Ovary (tissue), 10 donors: ENCODE measurements around the gene MPHOSPH9. TPM values are rescaled to one million over a fixed set of nuclear protein-coding genes. Genes with fewer than 3 reads are reported as not detected.

ENCODE experiments used
- DNase-seq, 5 donors: peaks; one replicate each; pipeline ENCODE4 v3.0.0-alpha.2; 2019 to 2020
- H3K27ac ChIP-seq, 2 donors: fragments of 200-600 bp; one replicate each; pipeline versions ENCODE4 v1.5.1 to v1.8.0; 2019 to 2022
- H3K27me3 ChIP-seq: fragments of 200-600 bp; one replicate; pipeline ENCODE4 v1.8.0; 2022
- H3K36me3 ChIP-seq: fragments of 200-600 bp; sonication (generic); one replicate; pipeline ENCODE4 v1.5.1; 2019
- H3K4me1 ChIP-seq: one replicate; pipeline ENCODE4 v1.8.1; 2013; ENCODE audit warnings: mild to moderate bottlenecking, moderate library complexity; ENCODE audit not compliant: insufficient read depth
- H3K4me3 ChIP-seq: fragments of 200-600 bp; sonication (generic); one replicate; pipeline ENCODE4 v1.5.1; 2017
- H3K9me3 ChIP-seq, 2 donors: fragments of 200-600 bp in 1 of 2; sonication (generic) in 1 of 2; one replicate each; pipeline versions ENCODE4 v1.5.1 to v1.8.1; 2013 to 2019; ENCODE audit warnings: mild to moderate bottlenecking in 1 of 2, moderate library complexity in 1 of 2
- CTCF ChIP-seq, 3 donors: fragments of 450-650 bp in 2 of 3; fragments of 200-600 bp in 1 of 3; IDR thresholded peaks; one replicate each; pipeline versions ENCODE4 v1.5.1 to v1.8.0; 2016 to 2022; ENCODE audit warnings: antibody characterized with exemption in 3 of 3, mild to moderate bottlenecking in 1 of 3
- EP300 ChIP-seq: sonication (generic); formaldehyde crosslinking; IDR thresholded peaks from one replicate; pipeline ENCODE4 v1.6.1; 2017; ENCODE audit warnings: antibody characterized with exemption
- POLR2A ChIP-seq: fragments of 450-650 bp; IDR thresholded peaks from one replicate; pipeline ENCODE4 v1.6.1; 2017; ENCODE audit warnings: antibody characterized with exemption, mild to moderate bottlenecking, moderate library complexity
- WGBS, 3 donors: extraction: QIAGEN DNeasy Blood & Tissue Kit in 1 of 3; methylation state at CpG; one replicate each; pipeline versions ENCODE4 v1.1.5 to v1.1.7; 2013 to 2017; 5-methylcytosine and 5-hydroxymethylcytosine counted together
- intact Hi-C, 4 donors: fragments of 100-400 bp; cut with DNase I; formaldehyde crosslinking; loops; one replicate each; pipeline versions ENCODE4 v1.11.0 to v1.15.1; 2022 to 2023
- long read RNA-seq, 3 donors: library from polyadenylated mRNA in 2 of 3; unstranded in 2 of 3; transcript quantifications; one replicate each; pipeline ENCODE4 v2.0.0 and lab custom pipeline, GENCODE V29; 2021 to 2026
- polyA plus RNA-seq, 2 donors: library from polyadenylated mRNA; stranded (reverse); fragments of 200-250 nt in 1 of 2; fragments of 350-450 nt in 1 of 2; fragmentation: Illumina TruSeq in 1 of 2; extraction: RNeasy Lipid Tissue Mini Kit (QIAGEN cat#74804) in 1 of 2; gene quantifications; one replicate each; pipeline ENCODE4 v1.2.3, GENCODE V29; 2013 to 2014
- total RNA-seq, 7 donors: library from RNA; depleted of rRNA in 2 of 7; stranded (reverse); fragments of >200 nt in 2 of 7; fragmentation: NEBNext Ultra II Directional in 3 of 7; extraction: Animal tissue kit (Norgen Biotek cat#: 25700) in 3 of 7; gene quantifications; one replicate each; pipeline versions ENCODE4 v1.1.0 to v1.2.4, GENCODE V29; 2016 to 2023
- donor health status: DM: no; HTN: no; CAD: no; lungs with moderate emphysema.
- donor health status: DM: no; HTN: no; CAD: no.
- donor health status: Bipolar disorder and iron deficiency.
- donor health status: DM: yes; HTN: yes; CAD: no.
- donor health status: DM: no; HTN: no; CAD: no.
- donor health status: DM: yes; HTN: yes; CAD: no.

The MPHOSPH9 gene
- total RNA-seq (10 to 100 TPM; 14.2 to 28.4 (median 21.9) TPM), polyA plus RNA-seq (1 to 10 TPM; 4.2 to 8.7 TPM)
- long read RNA-seq, donor 1, partial matches to known transcripts: 7 of 16 reads
- long read RNA-seq, donor 1, other reads (novel, unspliced or antisense): 9 of 16 reads
- long read RNA-seq, donor 2, full-length matches to known transcripts: 1 of 85 reads
- long read RNA-seq, donor 2, partial matches to known transcripts: 13 of 85 reads
- long read RNA-seq, donor 2, other reads (novel, unspliced or antisense): 71 of 85 reads
- long read RNA-seq, donor 3, full-length matches to known transcripts: 1 of 9 reads
- long read RNA-seq, donor 3, partial matches to known transcripts: 2 of 9 reads
- long read RNA-seq, donor 3, other reads (novel, unspliced or antisense): 6 of 9 reads

DNA sequence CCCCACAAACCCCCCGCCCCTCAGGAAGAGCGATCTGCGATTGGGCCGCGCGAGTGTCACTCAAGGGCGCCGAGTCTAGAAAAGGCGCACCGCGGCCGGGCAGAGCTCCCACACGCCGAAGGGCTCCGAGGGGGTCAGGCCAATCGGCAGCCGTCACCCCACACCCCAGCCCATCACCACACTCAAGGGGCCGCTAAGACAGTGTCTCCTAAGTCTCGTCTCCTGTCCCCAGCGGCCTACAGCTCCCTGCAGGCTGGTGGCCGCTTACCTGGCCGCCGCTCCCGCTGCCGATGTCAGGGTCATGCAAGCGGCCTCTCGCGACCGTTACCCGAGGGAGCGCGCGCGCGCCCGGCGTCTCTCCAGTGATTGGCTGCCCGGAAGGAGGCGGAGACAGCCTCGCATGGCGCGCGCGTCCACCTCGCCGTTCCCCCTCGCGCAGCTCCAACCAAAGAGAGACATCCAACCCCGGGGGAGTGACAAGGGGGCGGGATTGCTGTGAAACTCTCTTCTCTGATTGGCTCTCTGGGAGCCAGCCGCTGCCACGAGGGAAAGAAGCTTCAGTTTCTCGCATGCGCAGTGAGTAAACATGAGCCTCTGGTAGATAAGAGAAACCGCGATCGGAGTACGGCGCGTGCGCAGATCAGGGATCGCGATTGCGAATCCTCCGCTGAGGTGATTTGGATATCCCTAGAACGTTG lies at the start of gene MPHOSPH9, which contains the start of gene MTRFR:
TSS of gene MPHOSPH9 (minus strand) at position 335 of the 698 bp plus-strand sequence. CDS start 2,777 bp downstream, outside the sequence.
TSS of gene MTRFR (plus strand) at position 630 of the 698 bp plus-strand sequence. CDS start 20,239 bp downstream, outside the sequence.
- 0 to 1% (median 0%) methylated on average over 65 to 66 of the region's 66 CpGs for WGBS, 3 donors
- Histone ChIP-seq H3K4me1 (peaks cover 10% of the 10 kb centered on the region), H3K27me3 (no peaks in the 10 kb centered on the region), H3K27ac (peak within 1 kb of the TSS; percentile 69 to 86), H3K36me3 (no peaks in the 10 kb centered on the region), H3K4me3 (peak within 1 kb of the TSS; percentile 96), H3K9me3 (no peaks in the 10 kb centered on the region)
- DNase-seq: peak; percentile 98 to 99 (median 98)
- intact Hi-C loops: loop anchor here (2.0 to 10.0 kb wide), 6 partner anchors 81 to 368 kb away; partner anchors contain the start of genes OGFOD2 (in 2 of the 4) and PITPNM2 (in 1 of the 4)
- TF ChIP-seq EP300 (no peak), POLR2A (peak; percentile 99), CTCF (IDR thresholded peaks at IDR 0.05) (peak in 1 of 3 donors; percentile 21)

DNA sequence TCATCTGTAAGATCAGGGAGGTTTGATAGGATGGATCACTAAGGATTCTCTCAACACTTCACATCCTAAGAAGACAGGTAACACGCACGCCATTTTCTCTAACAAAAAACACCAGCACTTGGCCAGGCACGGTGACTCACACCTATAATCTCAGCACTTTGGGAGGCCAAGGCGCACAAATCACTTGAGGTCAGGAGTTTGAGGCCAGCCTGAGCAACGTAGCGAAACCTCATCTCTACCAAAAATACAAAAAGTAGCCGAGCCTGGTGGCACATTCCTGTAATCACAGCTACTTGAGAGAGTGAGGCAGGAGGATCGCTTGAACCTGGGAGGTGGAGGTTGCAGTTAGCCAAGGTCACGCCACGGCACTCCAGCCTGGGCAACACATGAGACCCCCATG lies 49.2 kb upstream of the MPHOSPH9 start:
- no peaks in the 10 kb centered on the region for H3K27me3 ChIP-seq
- intact Hi-C loops: no loop called here
- TF ChIP-seq POLR2A: no peak
- no peak for TF ChIP-seq EP300
- TF ChIP-seq CTCF (IDR thresholded peaks at IDR 0.05): no peak
- DNase-seq: peak in 1 of 5 donors; percentile 1
- H3K27ac ChIP-seq: no peak overlapping the region
- 87 to 88% (median 87%) methylated on average over 10 of the region's 10 CpGs for WGBS, 3 donors
- no peak overlapping the region for H3K4me3 ChIP-seq
- no peaks in the 10 kb centered on the region for H3K36me3 ChIP-seq
- no peaks in the 10 kb centered on the region for H3K4me1 ChIP-seq
- H3K9me3 ChIP-seq: no peaks in the 10 kb centered on the region

- H3K4me3 ChIP-seq: no peak overlapping the region
- TF ChIP-seq POLR2A (no peak), CTCF (IDR thresholded peaks at IDR 0.05) (no peak), EP300 (no peak)
- no peak for DNase-seq
- no peaks in the 10 kb centered on the region for H3K4me1 ChIP-seq
- H3K27ac ChIP-seq: no peak overlapping the region
- no peaks in the 10 kb centered on the region for H3K36me3 ChIP-seq
- no peaks in the 10 kb centered on the region for H3K27me3 ChIP-seq
- intact Hi-C loops: no loop called here
- no peaks in the 10 kb centered on the region for H3K9me3 ChIP-seq
- WGBS, 3 donors: 84 to 91% (median 85%) methylated on average over 2 of the region's 2 CpGs
Observed at GRCh38 chr12:123280971-123281370, 48.0 kb upstream of the MPHOSPH9 start.

DNA sequence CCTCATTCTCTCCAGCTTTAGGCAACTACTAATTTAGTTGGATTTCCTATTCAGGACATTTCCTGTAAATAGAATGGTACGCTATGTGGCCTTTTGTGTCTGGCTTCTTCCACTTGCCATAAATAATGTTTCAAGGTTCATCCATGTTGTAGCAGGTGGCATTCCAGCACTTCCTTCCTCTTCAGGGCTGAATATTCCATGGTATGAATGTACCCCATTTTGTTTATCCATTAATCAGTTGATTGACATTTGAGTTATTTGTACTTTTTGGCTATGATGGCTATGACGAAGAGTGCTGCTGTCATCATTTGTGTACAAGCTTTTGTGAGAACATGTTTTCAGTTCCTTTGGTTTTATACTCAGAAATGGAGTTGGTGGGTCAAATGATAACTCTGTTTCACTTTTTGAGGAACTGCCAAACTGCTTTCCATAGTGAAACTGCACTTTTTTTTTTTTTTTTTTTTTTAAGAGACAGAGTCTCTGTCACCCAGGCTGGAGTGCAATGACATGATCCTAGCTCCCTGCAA lies 45.2 kb upstream of the MPHOSPH9 start:
- no peaks in the 10 kb centered on the region for H3K36me3 ChIP-seq
- WGBS, 3 donors: 72 to 87% (median 77%) methylated on average over 2 of the region's 2 CpGs
- TF ChIP-seq CTCF (IDR thresholded peaks at IDR 0.05) (no peak), EP300 (no peak), POLR2A (no peak)
- no peak overlapping the region for H3K27ac ChIP-seq
- intact Hi-C loops: no loop called here
- no peak overlapping the region for H3K4me3 ChIP-seq
- peak in 1 of 5 donors; percentile 1 for DNase-seq
- no peaks in the 10 kb centered on the region for H3K9me3 ChIP-seq
- H3K4me1 ChIP-seq: no peaks in the 10 kb centered on the region
- no peaks in the 10 kb centered on the region for H3K27me3 ChIP-seq
